Measurements from ENCODE around the gene LGALS13.

DNA sequence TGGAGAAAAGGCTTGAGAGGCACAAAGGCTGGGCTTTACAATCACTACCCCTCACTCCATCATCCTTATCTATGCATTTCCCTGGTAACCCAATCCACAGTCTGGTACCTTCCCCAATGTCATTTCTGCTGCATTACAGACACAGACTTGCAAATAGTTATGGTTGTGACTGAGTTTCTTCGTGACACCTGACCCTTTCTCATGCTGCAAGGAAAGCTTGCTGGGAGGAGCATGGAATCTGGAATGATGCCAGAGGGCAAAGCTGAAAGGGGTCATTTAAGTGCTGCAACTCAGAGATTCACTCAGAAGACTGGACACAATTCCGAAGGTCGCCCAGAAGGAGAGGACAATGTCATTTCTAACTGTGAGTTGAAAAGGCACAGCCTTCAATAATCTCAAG, 53.3 kb downstream of the LGALS13 start, which contains the start of gene LGALS16:
- TF ChIP-seq, protein P1, sequence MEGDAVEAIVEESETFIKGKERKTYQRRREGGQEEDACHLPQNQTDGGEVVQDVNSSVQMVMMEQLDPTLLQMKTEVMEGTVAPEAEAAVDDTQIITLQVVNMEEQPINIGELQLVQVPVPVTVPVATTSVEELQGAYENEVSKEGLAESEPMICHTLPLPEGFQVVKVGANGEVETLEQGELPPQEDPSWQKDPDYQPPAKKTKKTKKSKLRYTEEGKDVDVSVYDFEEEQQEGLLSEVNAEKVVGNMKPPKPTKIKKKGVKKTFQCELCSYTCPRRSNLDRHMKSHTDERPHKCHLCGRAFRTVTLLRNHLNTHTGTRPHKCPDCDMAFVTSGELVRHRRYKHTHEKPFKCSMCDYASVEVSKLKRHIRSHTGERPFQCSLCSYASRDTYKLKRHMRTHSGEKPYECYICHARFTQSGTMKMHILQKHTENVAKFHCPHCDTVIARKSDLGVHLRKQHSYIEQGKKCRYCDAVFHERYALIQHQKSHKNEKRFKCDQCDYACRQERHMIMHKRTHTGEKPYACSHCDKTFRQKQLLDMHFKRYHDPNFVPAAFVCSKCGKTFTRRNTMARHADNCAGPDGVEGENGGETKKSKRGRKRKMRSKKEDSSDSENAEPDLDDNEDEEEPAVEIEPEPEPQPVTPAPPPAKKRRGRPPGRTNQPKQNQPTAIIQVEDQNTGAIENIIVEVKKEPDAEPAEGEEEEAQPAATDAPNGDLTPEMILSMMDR (IDR thresholded peaks at IDR 0.05): no peak
- TF ChIP-seq EP300 (IDR thresholded peaks at IDR 0.05) (no peak), POLR2AphosphoS5 (IDR thresholded peaks at IDR 0.05) (no peak)
